ENCODE results near the gene SHC3.

The SHC3 gene

GRCh38 chr9:89106224-89106851 is 72.3 kb downstream of the SHC3 start:
- DNase-seq (ENCODE audit: low read depth): no peak

GRCh38 chr9:89104821-89105220 is 73.8 kb downstream of the SHC3 start:
- no peak for DNase-seq (ENCODE audit: low read depth)

- no peak for DNase-seq (ENCODE audit: low read depth)
Observed at GRCh38 chr9:89097219-89097618, 81.4 kb downstream of the SHC3 start.

GRCh38 chr9:89096807-89097206 is 81.8 kb downstream of the SHC3 start:
- DNase-seq (ENCODE audit: low read depth): no peak

GRCh38 chr9:89095761-89096528 is 82.7 kb downstream of the SHC3 start:
- no peak for DNase-seq (ENCODE audit: low read depth)

- no peak for DNase-seq (ENCODE audit: low read depth)
Observed at GRCh38 chr9:89093201-89093975, 85.2 kb downstream of the SHC3 start.

GRCh38 chr9:89089176-89089575 is 89.4 kb downstream of the SHC3 start:
- DNase-seq (ENCODE audit: low read depth): no peak

- no peak for DNase-seq (ENCODE audit: low read depth)
Observed at GRCh38 chr9:89083626-89084025, 95.0 kb downstream of the SHC3 start.

GRCh38 chr9:89080193-89080592 is 98.4 kb downstream of the SHC3 start:
- DNase-seq (ENCODE audit: low read depth): no peak

- no peak for DNase-seq (ENCODE audit: low read depth)
Observed at GRCh38 chr9:89079391-89079790, 99.2 kb downstream of the SHC3 start.

GRCh38 chr9:89078860-89079259 is 99.8 kb downstream of the SHC3 start:
- no peak for DNase-seq (ENCODE audit: low read depth)

GRCh38 chr9:89078421-89078820 is 100.2 kb downstream of the SHC3 start:
- DNase-seq (ENCODE audit: low read depth): no peak

- no peak for DNase-seq (ENCODE audit: low read depth)
Observed at GRCh38 chr9:89077519-89077918, 101.1 kb downstream of the SHC3 start.

- no peak for DNase-seq (ENCODE audit: low read depth)
Observed at GRCh38 chr9:89073397-89073796, 105.2 kb downstream of the SHC3 start.

GRCh38 chr9:89071591-89071990 is 107.0 kb downstream of the SHC3 start:
- no peak for DNase-seq (ENCODE audit: low read depth)

- DNase-seq (ENCODE audit: low read depth): no peak
Observed at GRCh38 chr9:89066835-89067234, 111.8 kb downstream of the SHC3 start.

GRCh38 chr9:89065921-89066320 is 112.7 kb downstream of the SHC3 start:
- no peak for DNase-seq (ENCODE audit: low read depth)

GRCh38 chr9:89060790-89061189 is 117.8 kb downstream of the SHC3 start:
- DNase-seq (ENCODE audit: low read depth): no peak

- no peak for DNase-seq (ENCODE audit: low read depth)
Observed at GRCh38 chr9:89059925-89060506, 118.6 kb downstream of the SHC3 start.

GRCh38 chr9:89058906-89059305 is 119.7 kb downstream of the SHC3 start:
- no peak for DNase-seq (ENCODE audit: low read depth)

GRCh38 chr9:89054865-89055495 is 123.6 kb downstream of the SHC3 start:
- no peak for DNase-seq (ENCODE audit: low read depth)

- DNase-seq (ENCODE audit: low read depth): no peak
Observed at GRCh38 chr9:89053301-89053700, 125.3 kb downstream of the SHC3 start.
